BE2C (cell line): ENCODE measurements around the gene VPS41.

Experiments
- DNase-seq: peaks from one replicate; pipeline ENCODE4 v3.0.0-alpha.2; 2020
- H3K27me3 ChIP-seq: fragments of 250-450 bp; sonication (Bioruptor Pico); 2 replicates; pipeline ENCODE4 v1.5.1; 2020; ENCODE audit warnings: mild to moderate bottlenecking
- H3K36me3 ChIP-seq: fragments of 250-450 bp; sonication (Bioruptor Pico); 2 replicates; pipeline ENCODE4 v1.5.1; 2020; ENCODE audit warnings: mild to moderate bottlenecking
- H3K4me1 ChIP-seq: fragments of 250-450 bp; sonication (Bioruptor Pico); 2 replicates; pipeline ENCODE4 v1.5.1; 2020
- H3K4me3 ChIP-seq: 2 replicates; pipeline ENCODE4 v1.5.1; 2011; ENCODE audit warnings: low read depth, low read length
- H3K9me3 ChIP-seq: fragments of 250-450 bp; sonication (Bioruptor Pico); 2 replicates; pipeline ENCODE4 v1.5.1; 2020
- TF ChIP-seq, protein P1 (sequence below): IDR thresholded peaks from 2 replicates; pipeline ENCODE4 v1.5.1; 2012; ENCODE audit warnings: mild to moderate bottlenecking, low read depth, low read length

The VPS41 gene

DNA sequence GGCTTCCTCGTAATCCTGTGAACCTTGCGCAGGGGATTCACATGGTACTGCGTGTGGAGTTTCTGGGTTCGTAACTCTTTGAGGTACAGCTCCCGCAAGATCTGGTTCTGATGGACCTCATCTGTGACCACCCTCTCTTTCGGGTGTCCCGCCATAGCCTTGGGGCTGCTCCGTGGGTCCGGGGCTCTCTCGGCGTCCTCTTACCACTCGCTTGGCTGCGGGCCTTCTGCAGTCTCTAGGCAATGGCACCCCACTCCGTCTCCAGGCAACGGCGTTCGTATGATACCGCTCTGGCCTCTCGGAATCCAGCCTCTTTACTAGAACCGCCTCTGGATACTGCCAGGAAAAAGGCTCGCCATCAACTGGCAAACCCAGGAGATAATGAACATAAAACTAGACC is 223.1 kb downstream of the VPS41 start:
- Histone ChIP-seq H3K4me1 (no peaks in the 10 kb centered on the region), H3K9me3 (no peaks in the 10 kb centered on the region), H3K4me3 (no peak overlapping the region), H3K27me3 (no peaks in the 10 kb centered on the region), H3K36me3 (no peaks in the 10 kb centered on the region)
- DNase-seq, result no peak
- TF ChIP-seq, protein P1, sequence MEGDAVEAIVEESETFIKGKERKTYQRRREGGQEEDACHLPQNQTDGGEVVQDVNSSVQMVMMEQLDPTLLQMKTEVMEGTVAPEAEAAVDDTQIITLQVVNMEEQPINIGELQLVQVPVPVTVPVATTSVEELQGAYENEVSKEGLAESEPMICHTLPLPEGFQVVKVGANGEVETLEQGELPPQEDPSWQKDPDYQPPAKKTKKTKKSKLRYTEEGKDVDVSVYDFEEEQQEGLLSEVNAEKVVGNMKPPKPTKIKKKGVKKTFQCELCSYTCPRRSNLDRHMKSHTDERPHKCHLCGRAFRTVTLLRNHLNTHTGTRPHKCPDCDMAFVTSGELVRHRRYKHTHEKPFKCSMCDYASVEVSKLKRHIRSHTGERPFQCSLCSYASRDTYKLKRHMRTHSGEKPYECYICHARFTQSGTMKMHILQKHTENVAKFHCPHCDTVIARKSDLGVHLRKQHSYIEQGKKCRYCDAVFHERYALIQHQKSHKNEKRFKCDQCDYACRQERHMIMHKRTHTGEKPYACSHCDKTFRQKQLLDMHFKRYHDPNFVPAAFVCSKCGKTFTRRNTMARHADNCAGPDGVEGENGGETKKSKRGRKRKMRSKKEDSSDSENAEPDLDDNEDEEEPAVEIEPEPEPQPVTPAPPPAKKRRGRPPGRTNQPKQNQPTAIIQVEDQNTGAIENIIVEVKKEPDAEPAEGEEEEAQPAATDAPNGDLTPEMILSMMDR, result no peak

DNA sequence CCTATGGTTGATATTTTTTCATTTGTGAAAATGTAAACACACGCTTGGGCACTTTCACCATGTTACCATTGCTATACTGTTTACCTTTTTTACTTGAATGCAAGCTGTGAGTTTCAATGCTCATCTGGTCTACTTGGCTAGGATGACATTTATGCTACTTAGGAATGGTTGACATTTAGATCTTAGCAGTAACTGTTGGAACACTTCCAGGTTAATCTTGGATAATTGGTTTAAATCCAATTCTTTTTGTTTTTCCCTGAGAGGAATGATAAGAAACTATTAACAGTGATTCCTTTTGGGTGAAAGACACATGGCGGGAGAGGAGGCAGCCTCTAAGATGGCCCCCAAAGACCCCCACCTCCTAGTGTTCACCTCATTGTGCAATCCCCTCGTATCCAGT is 226.4 kb downstream of the VPS41 start:
- Histone ChIP-seq H3K4me1 (no peaks in the 10 kb centered on the region), H3K36me3 (no peaks in the 10 kb centered on the region), H3K27me3 (no peaks in the 10 kb centered on the region), H3K4me3 (no peak overlapping the region), H3K9me3 (no peaks in the 10 kb centered on the region)
- DNase-seq, result no peak
- TF ChIP-seq, protein P1, result no peak

DNA sequence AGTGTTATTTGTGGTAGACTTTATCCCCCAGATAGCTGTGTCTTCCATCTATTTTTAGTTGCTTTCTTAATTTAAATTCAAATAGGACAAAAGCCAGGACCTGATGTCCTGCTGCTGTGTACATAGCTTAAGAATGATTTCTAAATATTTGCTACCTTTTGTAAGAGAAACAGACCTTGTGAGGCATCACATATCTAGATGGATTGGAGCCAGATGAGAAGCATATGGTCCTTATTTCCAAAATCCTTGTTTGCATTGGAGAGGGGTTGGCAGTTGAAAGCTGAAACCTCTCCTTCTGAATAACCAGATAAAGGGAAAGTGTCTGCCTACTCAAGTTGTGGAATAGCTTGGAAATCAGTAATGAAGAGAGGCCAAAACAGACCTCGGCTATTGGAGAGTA is 227.1 kb downstream of the VPS41 start:
- no peaks in the 10 kb centered on the region for H3K4me1 ChIP-seq
- no peak for DNase-seq
- H3K4me3 ChIP-seq, result no peak overlapping the region
- no peaks in the 10 kb centered on the region for H3K36me3 ChIP-seq
- TF ChIP-seq, protein P1, result no peak
- H3K9me3 ChIP-seq, result no peaks in the 10 kb centered on the region
- no peaks in the 10 kb centered on the region for H3K27me3 ChIP-seq

DNA sequence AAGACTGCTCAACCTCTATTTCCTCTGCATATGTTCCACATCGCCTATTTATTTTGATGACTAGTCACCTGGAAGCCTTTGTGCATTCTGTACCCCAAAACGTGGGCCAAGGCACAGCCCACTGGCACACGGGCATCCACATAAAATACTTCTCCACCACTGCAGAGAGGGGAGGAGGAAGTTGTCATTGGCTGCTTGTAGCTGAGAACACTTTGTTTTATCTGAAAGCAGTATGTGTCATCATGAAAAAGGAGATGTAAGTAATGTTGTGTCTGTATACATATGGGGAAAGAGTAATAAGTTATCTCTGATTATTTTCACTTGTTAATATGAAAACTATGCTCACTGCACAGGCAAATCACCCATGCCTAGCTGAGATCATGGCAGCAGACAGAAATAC is 229.6 kb downstream of the VPS41 start:
- no peaks in the 10 kb centered on the region for H3K36me3 ChIP-seq
- no peaks in the 10 kb centered on the region for H3K4me1 ChIP-seq
- no peak for DNase-seq
- H3K27me3 ChIP-seq, result no peaks in the 10 kb centered on the region; the same call in 1 of the 2 replicates
- H3K4me3 ChIP-seq, result no peak overlapping the region
- H3K9me3 ChIP-seq, result no peaks in the 10 kb centered on the region
- TF ChIP-seq, protein P1, result no peak

DNA sequence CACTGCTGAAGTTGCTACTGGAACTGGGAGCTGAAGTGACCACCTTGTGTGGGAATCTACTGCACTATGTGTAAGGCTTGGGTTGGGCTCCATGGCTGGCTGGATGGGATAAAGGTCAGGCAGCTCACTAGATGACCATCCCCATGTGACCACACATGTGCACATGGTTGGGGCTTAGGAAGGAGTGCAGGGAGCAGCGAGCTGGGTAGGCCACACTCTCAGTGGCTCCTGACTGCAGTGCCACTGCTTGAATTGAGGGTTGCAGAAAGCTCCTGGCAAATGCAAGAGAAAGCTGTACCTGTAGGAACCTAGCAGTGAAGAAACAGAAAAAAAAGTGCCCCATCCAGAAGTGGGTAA is 230.3 kb downstream of the VPS41 start:
- TF ChIP-seq, protein P1, result no peak
- no peaks in the 10 kb centered on the region for H3K4me1 ChIP-seq
- H3K36me3 ChIP-seq, result no peaks in the 10 kb centered on the region

DNA sequence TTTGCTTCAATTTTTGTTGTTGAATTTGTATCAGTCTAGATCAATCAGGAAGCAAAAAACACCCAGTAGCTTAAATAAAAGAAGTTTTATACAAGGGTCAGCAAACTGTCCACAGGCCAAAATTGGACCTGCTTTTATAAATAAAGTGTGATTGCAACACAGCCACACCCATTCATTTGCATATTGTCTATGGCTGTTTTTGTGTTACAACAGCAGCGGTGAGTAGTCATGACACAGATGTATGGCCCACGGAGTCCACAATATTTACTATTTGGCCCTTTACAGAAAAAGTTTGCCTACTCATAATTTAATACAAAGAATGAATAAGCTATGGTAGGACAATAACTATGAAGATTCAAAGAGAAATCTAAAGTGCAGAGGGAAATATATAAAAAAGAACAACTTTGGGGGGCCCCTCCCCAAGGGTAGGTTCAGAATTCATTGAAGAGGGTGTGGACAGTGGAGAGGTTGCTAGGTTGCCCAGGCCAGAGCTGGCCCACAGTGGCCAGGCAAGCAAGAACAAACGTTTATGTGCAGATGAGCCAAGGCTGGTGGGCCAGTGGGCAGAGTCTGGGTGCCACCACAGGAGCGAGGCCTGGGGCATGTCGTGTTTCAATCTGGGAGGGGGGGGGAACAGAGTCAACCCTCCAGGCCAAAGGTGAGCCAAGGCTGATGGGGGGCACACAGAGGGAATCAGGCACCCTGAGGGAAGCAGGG is 230.9 kb downstream of the VPS41 start:
- H3K36me3 ChIP-seq, result no peaks in the 10 kb centered on the region
- no peaks in the 10 kb centered on the region for H3K4me1 ChIP-seq
- no peaks in the 10 kb centered on the region for H3K9me3 ChIP-seq
- H3K27me3 ChIP-seq, result no peaks in the 10 kb centered on the region; the same call in 1 of the 2 replicates
- TF ChIP-seq, protein P1, result no peak
- no peak overlapping the region for H3K4me3 ChIP-seq
- DNase-seq, result no peak

More for the DNA sequence above, 230.3 kb downstream of the VPS41 start:
- no peaks in the 10 kb centered on the region for H3K9me3 ChIP-seq
- H3K4me3 ChIP-seq, result no peak overlapping the region
- H3K27me3 ChIP-seq, result no peaks in the 10 kb centered on the region; the same call in 1 of the 2 replicates
- DNase-seq, result no peak
